Measurements from ENCODE around the gene XPO4.

Gene XPO4

GRCh38 chr13:20856650-20857049 is 45.9 kb downstream of the XPO4 start:
- Histone ChIP-seq H3K9me3 (ENCODE audit: insufficient read depth, low read length) (no peaks in the 10 kb centered on the region), H3K27me3 (ENCODE audit: low read depth, low read length) (no peaks in the 10 kb centered on the region), H3K79me2 (ENCODE audit: low read length) (peaks cover 25% of the 10 kb centered on the region; the same call in 1 of the 2 replicates), H3K4me3 (ENCODE audit: low read length) (no peak overlapping the region), H3K9ac (ENCODE audit: low read length) (no peak overlapping the region), H4K20me1 (ENCODE audit: insufficient read depth, low read length) (peaks cover 4% of the 10 kb centered on the region), H2AFZ (ENCODE audit: low read depth, low read length) (no peak overlapping the region), H3K4me1 (ENCODE audit: low read length) (peaks cover 3% of the 10 kb centered on the region; the same call in 1 of the 2 replicates), H3K4me2 (ENCODE audit: low read length) (no peak overlapping the region), H3K36me3 (replicated peaks; ENCODE audit: low read depth, low read length) (peaks cover 13% of the 10 kb centered on the region), H3K27ac (ENCODE audit: low read length) (no peak overlapping the region)
- TF ChIP-seq EZH2phosphoT487 (IDR thresholded peaks at IDR 0.05; ENCODE audit: low read depth), result no peak
- no peak for TF ChIP-seq CTCF (IDR thresholded peaks at IDR 0.05; ENCODE audit: low read depth, low read length)

- Histone ChIP-seq H3K27ac (ENCODE audit: low read length) (no peak overlapping the region), H3K4me1 (ENCODE audit: low read length) (peaks cover 3% of the 10 kb centered on the region; the same call in 1 of the 2 replicates), H3K9me3 (ENCODE audit: insufficient read depth, low read length) (no peaks in the 10 kb centered on the region), H2AFZ (ENCODE audit: low read depth, low read length) (no peak overlapping the region), H3K27me3 (ENCODE audit: low read depth, low read length) (no peaks in the 10 kb centered on the region), H3K9ac (ENCODE audit: low read length) (no peak overlapping the region), H3K36me3 (replicated peaks; ENCODE audit: low read depth, low read length) (peaks cover 16% of the 10 kb centered on the region), H3K4me3 (ENCODE audit: low read length) (no peak overlapping the region), H4K20me1 (ENCODE audit: insufficient read depth, low read length) (peaks cover 4% of the 10 kb centered on the region), H3K4me2 (ENCODE audit: low read length) (no peak overlapping the region), H3K79me2 (ENCODE audit: low read length) (peaks cover 34% of the 10 kb centered on the region)
- TF ChIP-seq EZH2phosphoT487 (IDR thresholded peaks at IDR 0.05; ENCODE audit: low read depth) (no peak), CTCF (IDR thresholded peaks at IDR 0.05; ENCODE audit: low read depth, low read length) (no peak)
These were observed 50.6 kb downstream of the XPO4 start for GRCh38 chr13:20851844-20852402.

GRCh38 chr13:20848944-20849343 is 53.6 kb downstream of the XPO4 start:
- Histone ChIP-seq H3K79me2 (ENCODE audit: low read length) (peaks cover 43% of the 10 kb centered on the region), H3K27me3 (ENCODE audit: low read depth, low read length) (no peaks in the 10 kb centered on the region), H3K4me2 (ENCODE audit: low read length) (no peak overlapping the region), H3K9ac (ENCODE audit: low read length) (no peak overlapping the region), H3K27ac (ENCODE audit: low read length) (no peak overlapping the region), H4K20me1 (ENCODE audit: insufficient read depth, low read length) (peaks cover 4% of the 10 kb centered on the region), H3K4me1 (ENCODE audit: low read length) (peaks cover 3% of the 10 kb centered on the region; the same call in 1 of the 2 replicates), H3K4me3 (ENCODE audit: low read length) (no peak overlapping the region), H3K36me3 (replicated peaks; ENCODE audit: low read depth, low read length) (peaks cover 14% of the 10 kb centered on the region), H2AFZ (ENCODE audit: low read depth, low read length) (no peak overlapping the region), H3K9me3 (ENCODE audit: insufficient read depth, low read length) (no peaks in the 10 kb centered on the region)
- TF ChIP-seq CTCF (IDR thresholded peaks at IDR 0.05; ENCODE audit: low read depth, low read length) (no peak), EZH2phosphoT487 (IDR thresholded peaks at IDR 0.05; ENCODE audit: low read depth) (no peak)

DNA sequence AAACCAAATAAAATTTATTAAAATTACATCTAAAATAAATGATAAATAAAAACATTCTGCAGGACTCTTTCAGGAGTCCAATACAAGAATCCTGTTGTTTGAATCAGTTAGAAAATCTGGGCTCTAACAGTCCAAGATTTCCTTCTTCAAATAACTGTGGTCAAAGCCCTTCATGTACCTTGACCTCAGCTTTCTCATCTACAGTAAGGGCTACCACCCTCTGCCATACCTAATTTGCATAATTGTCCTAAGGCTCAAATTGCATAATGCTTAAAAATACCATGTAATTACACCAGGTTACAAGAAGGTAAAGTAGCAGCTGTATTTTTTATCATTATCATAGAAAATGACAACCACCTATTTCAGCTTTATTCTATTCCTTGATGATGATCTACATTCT is 54.3 kb downstream of the XPO4 start:
- Histone ChIP-seq H3K4me3 (ENCODE audit: low read length) (no peak overlapping the region), H2AFZ (ENCODE audit: low read depth, low read length) (no peak overlapping the region), H3K79me2 (ENCODE audit: low read length) (peaks cover 45% of the 10 kb centered on the region), H3K4me1 (ENCODE audit: low read length) (peaks cover 3% of the 10 kb centered on the region; the same call in 1 of the 2 replicates), H3K27ac (ENCODE audit: low read length) (no peak overlapping the region), H4K20me1 (ENCODE audit: insufficient read depth, low read length) (peaks cover 4% of the 10 kb centered on the region), H3K4me2 (ENCODE audit: low read length) (no peak overlapping the region), H3K27me3 (ENCODE audit: low read depth, low read length) (no peaks in the 10 kb centered on the region), H3K9ac (ENCODE audit: low read length) (no peak overlapping the region), H3K9me3 (ENCODE audit: insufficient read depth, low read length) (no peaks in the 10 kb centered on the region), H3K36me3 (replicated peaks; ENCODE audit: low read depth, low read length) (peaks cover 14% of the 10 kb centered on the region)
- TF ChIP-seq EZH2phosphoT487 (IDR thresholded peaks at IDR 0.05; ENCODE audit: low read depth) (no peak), CTCF (IDR thresholded peaks at IDR 0.05; ENCODE audit: low read depth, low read length) (no peak)

Data from OCI-LY3 (cell line).